Measurements from ENCODE around the gene GET4. TPM values are rescaled to one million over a fixed set of nuclear protein-coding genes. Genes with fewer than 3 reads are reported as not detected.

The GET4 gene
- total RNA-seq, 1 experiment from 2014 or later: 90.9 TPM

GRCh38 chr7:835485-836401 lies 40.6 kb upstream of the GET4 start:
- H3K27ac ChIP-seq (ENCODE audit: low read length): no peak overlapping the region
- no peaks in the 10 kb centered on the region for H3K9me3 ChIP-seq (ENCODE audit: control insufficient read depth, insufficient read depth, low read depth, low read length)
- TF ChIP-seq REST (IDR thresholded peaks at IDR 0.05; ENCODE audit: insufficient read depth in 1 of 2, low read depth in 2 of 2, low read length in 1 of 2) (no peak), POLR2AphosphoS5 (IDR thresholded peaks at IDR 0.05; ENCODE audit: low read depth, low read length) (no peak), TCF7L2 (IDR thresholded peaks at IDR 0.05; ENCODE audit: low read depth, low read length) (no peak), CTCF (IDR thresholded peaks at IDR 0.05) (no peak), SIN3A (IDR thresholded peaks at IDR 0.05; ENCODE audit: borderline replicate concordance, insufficient read depth, low read depth, low read length) (no peak)
- no peaks in the 10 kb centered on the region; the same call in 1 of the 2 replicates for H3K36me3 ChIP-seq (ENCODE audit: control insufficient read depth, insufficient read depth, low read length)
- ChIA-PET POLR2A (interaction anchor here (0.5 kb wide), 1 partner anchor 104 kb away, joined by 6 read pairs; no protein-coding TSS in a partner anchor), CTCF (interaction anchor here (0.5 to 1.1 kb wide), 5 partner anchors 8 to 120 kb away, joined by 3 to 6 read pairs (median 3); no protein-coding TSS in a partner anchor)
- in situ Hi-C loops (cut with HindIII; ENCODE audit: low pct_unique_long_range_greater_than_20kb, low sequenced_read_pairs): no loop called here
- peaks cover 22% of the 10 kb centered on the region for H3K4me1 ChIP-seq (ENCODE audit: control insufficient read depth, insufficient read depth, low read length)
- H3K27me3 ChIP-seq (ENCODE audit: control insufficient read depth, insufficient read depth, low read length): no peaks in the 10 kb centered on the region
- ATAC-seq (no peak), DNase-seq (ENCODE audit: low read depth, low spot score) (no peak)
- no peak overlapping the region for H3K4me3 ChIP-seq (ENCODE audit: low read depth in 2 of 2, low read length in 2 of 2)
- intact Hi-C loops (cut with micrococcal nuclease; ENCODE audit: unreplicated experiment): no loop called here
- no TSS peak for BruUV-seq (replicated peaks)

GRCh38 chr7:836429-836828 lies 39.9 kb upstream of the GET4 start:
- no peak for TF ChIP-seq POLR2AphosphoS5 (IDR thresholded peaks at IDR 0.05; ENCODE audit: low read depth, low read length)
- no peak for TF ChIP-seq SIN3A (IDR thresholded peaks at IDR 0.05; ENCODE audit: borderline replicate concordance, insufficient read depth, low read depth, low read length)
- TF ChIP-seq CTCF (IDR thresholded peaks at IDR 0.05): no peak
- no peak for TF ChIP-seq TCF7L2 (IDR thresholded peaks at IDR 0.05; ENCODE audit: low read depth, low read length)
- TF ChIP-seq REST (IDR thresholded peaks at IDR 0.05; ENCODE audit: insufficient read depth in 1 of 2, low read depth in 2 of 2, low read length in 1 of 2): no peak
- POLR2A ChIA-PET: interaction anchor here (0.5 kb wide), 1 partner anchor 103 kb away, joined by 6 read pairs; no protein-coding TSS in a partner anchor
- no peak overlapping the region for H3K27ac ChIP-seq (ENCODE audit: low read length)
- CTCF ChIA-PET: interaction anchor here (0.5 to 1.1 kb wide), 5 partner anchors 9 to 120 kb away, joined by 3 to 6 read pairs (median 3); no protein-coding TSS in a partner anchor
- no peaks in the 10 kb centered on the region for H3K27me3 ChIP-seq (ENCODE audit: control insufficient read depth, insufficient read depth, low read length)
- BruUV-seq (replicated peaks): no TSS peak
- no peak overlapping the region for H3K4me3 ChIP-seq (ENCODE audit: low read depth in 2 of 2, low read length in 2 of 2)
- DNase-seq (ENCODE audit: low read depth, low spot score): no peak
- ATAC-seq: peak; percentile 74
- no peaks in the 10 kb centered on the region for H3K9me3 ChIP-seq (ENCODE audit: control insufficient read depth, insufficient read depth, low read depth, low read length)
- H3K4me1 ChIP-seq (ENCODE audit: control insufficient read depth, insufficient read depth, low read length): peaks cover 16% of the 10 kb centered on the region
- H3K36me3 ChIP-seq (ENCODE audit: control insufficient read depth, insufficient read depth, low read length): no peaks in the 10 kb centered on the region; the same call in 1 of the 2 replicates
- intact Hi-C loops (cut with micrococcal nuclease; ENCODE audit: unreplicated experiment): no loop called here
- in situ Hi-C loops (cut with HindIII; ENCODE audit: low pct_unique_long_range_greater_than_20kb, low sequenced_read_pairs): no loop called here

All from Panc1 (cell line).